GM12878 (cell line): Measurements from ENCODE around the gene SKIL. TPM values are rescaled to one million over a fixed set of nuclear protein-coding genes. Genes with fewer than 3 reads are reported as not detected.

ENCODE experiments used
- CEBPZ ChIP-seq: fragments of 150-350 bp; IDR thresholded peaks from 2 replicates; pipeline ENCODE4 v1.6.1; 2016; ENCODE audit warnings: low read depth, low read length
- CHD4 ChIP-seq: fragments of 200-600 bp; sonication (generic); IDR thresholded peaks from 2 replicates; pipeline ENCODE4 v1.6.1; 2016; ENCODE audit warnings: mild to moderate bottlenecking
- CREM ChIP-seq: IDR thresholded peaks from 2 replicates; pipeline ENCODE4 v1.6.1; 2014; ENCODE audit warnings: antibody characterized with exemption, low read depth
- EED ChIP-seq: sonication (generic); IDR thresholded peaks from 2 replicates; pipeline ENCODE4 v1.6.1; 2016; ENCODE audit warnings: antibody characterized with exemption, low read depth
- EGR1 ChIP-seq, 2 experiments: IDR thresholded peaks; 1 replicate in 1 of 2; 2 replicates in 1 of 2; pipeline ENCODE4 v1.6.1; 2011 to 2012; ENCODE audit warnings: low read depth in 2 of 2, low read length in 2 of 2, borderline replicate concordance in 1 of 2, mild to moderate bottlenecking in 1 of 2, moderate library complexity in 1 of 2
- HDAC6 ChIP-seq: fragments of 200-600 bp; sonication (generic); IDR thresholded peaks from one replicate; pipeline ENCODE4 v1.8.0; 2017; ENCODE audit warnings: antibody characterized with exemption; ENCODE audit not compliant: unreplicated experiment
- IKZF1 ChIP-seq: fragments of 450-650 bp; conservative IDR thresholded peaks from 2 replicates; pipeline ENCODE4 v1.6.1; 2017; ENCODE audit warnings: antibody characterized with exemption, mild to moderate bottlenecking
- MEF2A ChIP-seq: IDR thresholded peaks from 2 replicates; pipeline ENCODE4 v1.6.1; 2011; ENCODE audit warnings: low read depth, mild to moderate bottlenecking, low read length, moderate library complexity; ENCODE audit not compliant: insufficient read depth
- MLLT1 ChIP-seq: fragments of 450-650 bp; IDR thresholded peaks from 2 replicates; pipeline ENCODE4 v1.6.1; 2016; ENCODE audit warnings: mild to moderate bottlenecking
- NBN ChIP-seq: fragments of 450-650 bp; IDR thresholded peaks from 2 replicates; pipeline ENCODE4 v1.6.1; 2016
- NFXL1 ChIP-seq: fragments of 450-650 bp; IDR thresholded peaks from 2 replicates; pipeline ENCODE4 v1.6.1; 2017; ENCODE audit warnings: antibody characterized with exemption, mild to moderate bottlenecking, borderline replicate concordance
- NR2F1 ChIP-seq: fragments of 450-650 bp; conservative IDR thresholded peaks from 2 replicates; pipeline ENCODE4 v1.6.1; 2017; ENCODE audit warnings: mild to moderate bottlenecking
- POLR2AphosphoS2 ChIP-seq: IDR thresholded peaks from 2 replicates; pipeline ENCODE4 v1.6.1; 2011; ENCODE audit warnings: low read depth, mild to moderate bottlenecking, low read length, improper control_type of control experiment, moderate library complexity
- POU2F2 ChIP-seq: IDR thresholded peaks from 3 replicates; pipeline ENCODE4 v1.6.1; 2011; ENCODE audit warnings: low read depth, mild to moderate bottlenecking, low read length, borderline replicate concordance
- RAD51 ChIP-seq: fragments of 450-650 bp; IDR thresholded peaks from 2 replicates; pipeline ENCODE4 v1.6.1; 2016; ENCODE audit warnings: moderate library complexity, mild to moderate bottlenecking, inconsistent platforms
- RUNX3 ChIP-seq: IDR thresholded peaks from 2 replicates; pipeline ENCODE4 v1.6.1; 2012; ENCODE audit warnings: low read length, inconsistent platforms
- SPI1 ChIP-seq: IDR thresholded peaks from 2 replicates; pipeline ENCODE4 v1.6.1; 2011; ENCODE audit warnings: low read depth, mild to moderate bottlenecking, low read length, moderate library complexity, borderline replicate concordance; ENCODE audit not compliant: insufficient read depth
- STAT1 ChIP-seq: fragments of 450-650 bp; conservative IDR thresholded peaks from 2 replicates; pipeline ENCODE4 v1.6.1; 2014; ENCODE audit warnings: antibody characterized with exemption, mild to moderate bottlenecking
- TCF3 ChIP-seq: IDR thresholded peaks from 2 replicates; pipeline ENCODE4 v1.6.1; 2012; ENCODE audit warnings: low read depth, mild to moderate bottlenecking, low read length, borderline replicate concordance; ENCODE audit not compliant: insufficient read depth
- USF1 ChIP-seq: IDR thresholded peaks from 2 replicates; pipeline ENCODE4 v1.6.1; 2011; ENCODE audit warnings: borderline replicate concordance, low read depth, mild to moderate bottlenecking, moderate library complexity, mixed read lengths, low read length; ENCODE audit not compliant: insufficient read depth; ENCODE audit errors: extremely low read length
- ZNF207 ChIP-seq: fragments of 450-650 bp; IDR thresholded peaks from 2 replicates; pipeline ENCODE4 v1.6.1; 2014; ENCODE audit warnings: antibody characterized with exemption, mild to moderate bottlenecking, borderline replicate concordance
- ZNF217 ChIP-seq: fragments of 450-650 bp; IDR thresholded peaks from 2 replicates; pipeline ENCODE4 v1.6.1; 2017; ENCODE audit warnings: antibody characterized with exemption, mild to moderate bottlenecking
- polyA plus RNA-seq, 11 experiments: library from polyadenylated mRNA; depleted of rRNA in 4 of 11; unstranded in 6 of 11; stranded (reverse) in 5 of 11; fragments of >200 nt; fragmentation: Nextera tagmentation in 4 of 11; fragmentation: Illumina TruSeq in 1 of 11; extraction: Ambion mirVana in 4 of 11; extraction: Trizol in 1 of 11; gene quantifications; 1 replicate in 1 of 11; 2 replicates in 10 of 11; pipeline versions ENCODE4 v1.2.1 to v1.2.3, GENCODE V29; 2011 to 2016; ENCODE audit warnings: inconsistent platforms in 2 of 11, missing spikeins in 2 of 11, low read depth in 1 of 11
- total RNA-seq, 4 experiments: library from RNA; depleted of rRNA in 3 of 4; stranded (reverse); fragments of >200 nt in 3 of 4; fragmentation: Illumina TruSeq in 1 of 4; extraction: Trizol in 1 of 4; gene quantifications; 2 replicates each; pipeline versions ENCODE4 v1.2.1 to v1.2.3, GENCODE V29; 2013 to 2021
- TF ChIP-seq, protein P1 (sequence below): IDR thresholded peaks from 2 replicates; pipeline ENCODE4 v1.6.1; 2011; ENCODE audit warnings: low read depth, low read length, improper control_type of control experiment, borderline replicate concordance

SKIL gene
- total and polyA plus RNA-seq, 10 of the 15 experiments (the other 5 are each of a cell fraction or from before 2014, with no cell fraction given), result 2.7 to 14.8 (median 6.7) TPM

DNA sequence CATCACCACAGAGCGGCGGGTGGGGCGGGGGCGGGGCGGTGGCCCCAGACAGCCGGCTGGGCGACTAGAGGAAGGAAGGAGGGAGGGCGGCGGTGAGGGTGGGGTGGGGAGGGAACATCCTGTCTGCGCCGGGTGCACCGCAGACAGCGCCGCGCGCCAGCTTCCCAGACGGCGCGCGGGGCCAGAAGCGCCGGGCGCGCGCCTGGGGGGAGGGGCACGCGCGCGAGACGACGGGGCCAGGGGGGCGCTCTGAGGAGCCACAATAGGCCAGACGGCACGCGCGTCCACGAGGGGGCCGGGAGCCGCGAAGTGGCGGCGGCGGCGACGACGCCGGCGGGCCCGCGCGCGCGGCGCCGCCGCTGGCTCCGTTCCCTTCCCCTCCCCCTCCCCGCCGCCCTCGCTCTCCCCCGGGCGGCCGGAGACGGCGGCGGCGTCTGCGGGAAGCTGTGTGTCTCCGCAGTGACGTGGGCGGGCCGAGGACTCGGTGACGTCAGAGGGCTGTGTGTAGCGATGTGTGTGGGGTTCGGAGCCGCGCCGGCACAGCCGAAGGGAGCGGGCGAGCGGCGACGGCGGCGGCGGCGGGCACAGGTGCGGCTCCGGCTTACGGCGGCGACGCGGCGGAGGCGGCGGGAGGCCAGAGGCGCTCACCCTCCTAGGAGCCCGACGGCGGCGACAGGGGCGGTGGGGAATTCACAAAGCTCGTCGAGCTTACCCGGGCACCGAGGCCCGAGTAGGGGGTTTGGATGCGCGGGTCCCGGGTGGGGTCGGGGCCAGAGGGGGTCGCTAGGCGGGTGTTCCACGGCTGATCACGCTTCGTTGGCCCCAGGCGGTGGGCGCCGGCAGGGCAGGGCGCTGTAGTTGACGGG, at the start of gene SKIL (continued):
- TF ChIP-seq NR2F1, result peak; percentile 32
- TF ChIP-seq SPI1, result no peak
- TF ChIP-seq POLR2AphosphoS2, result no peak
- TF ChIP-seq TCF3, result 0 out of 2 replicates have a peak, but pooled peaks have one; percentile 51
- no peak for TF ChIP-seq HDAC6
- no peak for TF ChIP-seq STAT1
- no peak for TF ChIP-seq USF1
- TF ChIP-seq NBN, result no peak
- TF ChIP-seq RUNX3, result peak; percentile 69
- no peak for TF ChIP-seq MLLT1
- peak; percentile 96 for TF ChIP-seq CREM
- TF ChIP-seq MEF2A, result no peak
- TF ChIP-seq EED, result no peak
- peak; percentile 29; the same call in 1 of the 2 replicates for TF ChIP-seq ZNF217
- TF ChIP-seq NFXL1, result no peak
- peak; percentile 62; the same call in 1 of the 2 replicates for TF ChIP-seq ZNF207
- peak; percentile 80 for TF ChIP-seq IKZF1
- no peak for TF ChIP-seq CHD4
- no peak for TF ChIP-seq RAD51
- no peak for TF ChIP-seq POU2F2
- peak in 1 of 2 experiments; percentile 93; a peak in 2 of 3 replicates for TF ChIP-seq EGR1 (IDR thresholded peaks at IDR 0.05; ENCODE audit: borderline replicate concordance in 1 of 2, low read depth in 2 of 2, low read length in 2 of 2)
- TF ChIP-seq, protein P1, sequence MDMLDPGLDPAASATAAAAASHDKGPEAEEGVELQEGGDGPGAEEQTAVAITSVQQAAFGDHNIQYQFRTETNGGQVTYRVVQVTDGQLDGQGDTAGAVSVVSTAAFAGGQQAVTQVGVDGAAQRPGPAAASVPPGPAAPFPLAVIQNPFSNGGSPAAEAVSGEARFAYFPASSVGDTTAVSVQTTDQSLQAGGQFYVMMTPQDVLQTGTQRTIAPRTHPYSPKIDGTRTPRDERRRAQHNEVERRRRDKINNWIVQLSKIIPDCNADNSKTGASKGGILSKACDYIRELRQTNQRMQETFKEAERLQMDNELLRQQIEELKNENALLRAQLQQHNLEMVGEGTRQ, result no peak
- no peak for TF ChIP-seq CEBPZ
